ENCODE results near the gene SLC7A7.

Gene SLC7A7

GRCh38 chr14:22786685-22787084 is 28.6 kb downstream of the SLC7A7 start:
- no peaks in the 10 kb centered on the region for H3K9me3 ChIP-seq (replicated peaks in 1 of 2; ENCODE audit: control insufficient read depth in 2 of 2, insufficient read depth in 1 of 2, low read depth in 1 of 2, low read length in 2 of 2)
- H3K4me1 ChIP-seq (ENCODE audit: control insufficient read depth in 2 of 2, insufficient read depth in 1 of 2, low read depth in 1 of 2, low read length in 2 of 2): no peaks in the 10 kb centered on the region
- no CpG with 5 or more reads among the region's 4 CpGs for WGBS, 2 donors (ENCODE audit: extremely low coverage in 2 of 2, insufficient read length in 2 of 2, insufficient replicate concordance in 1 of 2)
- no peak overlapping the region for H2AFZ ChIP-seq (ENCODE audit: low read length)
- no peak overlapping the region for H3K4me3 ChIP-seq (ENCODE audit: low read length in 2 of 2)
- H2AK5ac ChIP-seq (ENCODE audit: low read depth, low read length): no peak overlapping the region
- H3K9ac ChIP-seq (ENCODE audit: low read depth, low read length, poor library complexity): no peak overlapping the region
- no peak overlapping the region for H2BK15ac ChIP-seq (ENCODE audit: low read length)
- no peak overlapping the region for H4K91ac ChIP-seq (ENCODE audit: low read depth, low read length, poor library complexity)
- H3K4me2 ChIP-seq (ENCODE audit: insufficient read depth, low read length, poor library complexity, severe bottlenecking): no peak overlapping the region
- no peak overlapping the region for H2BK5ac ChIP-seq (ENCODE audit: low read length)
- no peaks in the 10 kb centered on the region for H3K27me3 ChIP-seq (ENCODE audit: control insufficient read depth in 3 of 3, insufficient read depth in 3 of 3, low read depth in 1 of 3, low read length in 3 of 3)
- no peak overlapping the region for H2BK12ac ChIP-seq (ENCODE audit: low read length)
- H2BK120ac ChIP-seq (ENCODE audit: low read depth, low read length): no peak overlapping the region
- H3K23ac ChIP-seq (ENCODE audit: low read depth, low read length, poor library complexity): no peak overlapping the region
- H4K8ac ChIP-seq (ENCODE audit: low read depth, low read length): no peak overlapping the region
- H3K14ac ChIP-seq (ENCODE audit: low read length): no peak overlapping the region
- H3K27ac ChIP-seq (replicated peaks; ENCODE audit: low read length): no peak overlapping the region
- H3K18ac ChIP-seq (ENCODE audit: low read length): no peak overlapping the region
- H3K79me1 ChIP-seq (ENCODE audit: low read depth, low read length): no peaks in the 10 kb centered on the region
- no peak overlapping the region for H3K4ac ChIP-seq (ENCODE audit: low read length)
- no peaks in the 10 kb centered on the region for H3K36me3 ChIP-seq (replicated peaks in 1 of 2; ENCODE audit: control insufficient read depth in 2 of 2, insufficient read depth in 2 of 2, low read length in 2 of 2)
- no peak for DNase-seq (ENCODE audit: low spot score)

- Histone ChIP-seq H3K79me1 (ENCODE audit: low read depth, low read length) (no peaks in the 10 kb centered on the region), H3K4me3 (ENCODE audit: low read length in 2 of 2) (no peak overlapping the region), H3K23ac (ENCODE audit: low read depth, low read length, poor library complexity) (no peak overlapping the region), H2AK5ac (ENCODE audit: low read depth, low read length) (peak overlapping the region; percentile 50), H4K8ac (ENCODE audit: low read depth, low read length) (no peak overlapping the region), H4K91ac (ENCODE audit: low read depth, low read length, poor library complexity) (no peak overlapping the region), H2AFZ (ENCODE audit: low read length) (peak overlapping the region; percentile 72), H3K9ac (ENCODE audit: low read depth, low read length, poor library complexity) (no peak overlapping the region), H3K14ac (ENCODE audit: low read length) (no peak overlapping the region), H2BK12ac (ENCODE audit: low read length) (no peak overlapping the region), H3K9me3 (replicated peaks in 1 of 2; ENCODE audit: control insufficient read depth in 2 of 2, insufficient read depth in 1 of 2, low read depth in 1 of 2, low read length in 2 of 2) (no peaks in the 10 kb centered on the region), H3K4me1 (ENCODE audit: control insufficient read depth in 2 of 2, insufficient read depth in 1 of 2, low read depth in 1 of 2, low read length in 2 of 2) (peaks cover 0 to 2% of the 10 kb centered on the region in 2 donors), H3K27me3 (ENCODE audit: control insufficient read depth in 3 of 3, insufficient read depth in 3 of 3, low read depth in 1 of 3, low read length in 3 of 3) (no peaks in the 10 kb centered on the region), H3K4ac (ENCODE audit: low read length) (no peak overlapping the region), H3K18ac (ENCODE audit: low read length) (no peak overlapping the region), H3K27ac (replicated peaks; ENCODE audit: low read length) (no peak overlapping the region), H2BK5ac (ENCODE audit: low read length) (no peak overlapping the region), H3K4me2 (ENCODE audit: insufficient read depth, low read length, poor library complexity, severe bottlenecking) (no peak overlapping the region), H2BK15ac (ENCODE audit: low read length) (peak overlapping the region; percentile 27), H3K36me3 (replicated peaks in 1 of 2; ENCODE audit: control insufficient read depth in 2 of 2, insufficient read depth in 2 of 2, low read length in 2 of 2) (no peaks in the 10 kb centered on the region), H2BK120ac (ENCODE audit: low read depth, low read length) (no peak overlapping the region)
- no peak for DNase-seq (ENCODE audit: low spot score)
- no CpG with 5 or more reads among the region's 1 CpG for WGBS, 2 donors (ENCODE audit: extremely low coverage in 2 of 2, insufficient read length in 2 of 2, insufficient replicate concordance in 1 of 2)
These were observed 33.8 kb downstream of the SLC7A7 start for GRCh38 chr14:22781301-22781991.

- Histone ChIP-seq H3K27ac (replicated peaks; ENCODE audit: low read length) (no peak overlapping the region), H3K4ac (ENCODE audit: low read length) (no peak overlapping the region), H3K4me3 (ENCODE audit: low read length in 2 of 2) (no peak overlapping the region), H2BK5ac (ENCODE audit: low read length) (no peak overlapping the region), H2AFZ (ENCODE audit: low read length) (peak overlapping the region; percentile 72), H4K91ac (ENCODE audit: low read depth, low read length, poor library complexity) (no peak overlapping the region), H3K27me3 (ENCODE audit: control insufficient read depth in 3 of 3, insufficient read depth in 3 of 3, low read depth in 1 of 3, low read length in 3 of 3) (no peaks in the 10 kb centered on the region), H3K79me1 (ENCODE audit: low read depth, low read length) (no peaks in the 10 kb centered on the region), H3K4me2 (ENCODE audit: insufficient read depth, low read length, poor library complexity, severe bottlenecking) (no peak overlapping the region), H4K8ac (ENCODE audit: low read depth, low read length) (no peak overlapping the region), H2BK12ac (ENCODE audit: low read length) (no peak overlapping the region), H3K36me3 (replicated peaks in 1 of 2; ENCODE audit: control insufficient read depth in 2 of 2, insufficient read depth in 2 of 2, low read length in 2 of 2) (no peaks in the 10 kb centered on the region), H3K18ac (ENCODE audit: low read length) (no peak overlapping the region), H2BK15ac (ENCODE audit: low read length) (peak overlapping the region; percentile 27), H2BK120ac (ENCODE audit: low read depth, low read length) (no peak overlapping the region), H2AK5ac (ENCODE audit: low read depth, low read length) (peak overlapping the region; percentile 50), H3K9me3 (replicated peaks in 1 of 2; ENCODE audit: control insufficient read depth in 2 of 2, insufficient read depth in 1 of 2, low read depth in 1 of 2, low read length in 2 of 2) (no peaks in the 10 kb centered on the region), H3K23ac (ENCODE audit: low read depth, low read length, poor library complexity) (no peak overlapping the region), H3K14ac (ENCODE audit: low read length) (no peak overlapping the region), H3K4me1 (ENCODE audit: control insufficient read depth in 2 of 2, insufficient read depth in 1 of 2, low read depth in 1 of 2, low read length in 2 of 2) (peaks cover 0 to 2% of the 10 kb centered on the region in 2 donors), H3K9ac (ENCODE audit: low read depth, low read length, poor library complexity) (no peak overlapping the region)
- no CpG with 5 or more reads among the region's 5 CpGs for WGBS, 2 donors (ENCODE audit: extremely low coverage in 2 of 2, insufficient read length in 2 of 2, insufficient replicate concordance in 1 of 2)
- DNase-seq (ENCODE audit: low spot score): no peak
These were observed 34.3 kb downstream of the SLC7A7 start for GRCh38 chr14:22780941-22781300.

- no peak overlapping the region for H2BK15ac ChIP-seq (ENCODE audit: low read length)
- no peak overlapping the region for H3K14ac ChIP-seq (ENCODE audit: low read length)
- no peaks in the 10 kb centered on the region for H3K79me1 ChIP-seq (ENCODE audit: low read depth, low read length)
- WGBS, 2 donors (ENCODE audit: extremely low coverage in 2 of 2, insufficient read length in 2 of 2, insufficient replicate concordance in 1 of 2): no CpG with 5 or more reads among the region's 2 CpGs
- no peak overlapping the region for H3K4me2 ChIP-seq (ENCODE audit: insufficient read depth, low read length, poor library complexity, severe bottlenecking)
- no peak overlapping the region for H2BK120ac ChIP-seq (ENCODE audit: low read depth, low read length)
- H3K9me3 ChIP-seq (replicated peaks in 1 of 2; ENCODE audit: control insufficient read depth in 2 of 2, insufficient read depth in 1 of 2, low read depth in 1 of 2, low read length in 2 of 2): no peaks in the 10 kb centered on the region
- no peak overlapping the region for H4K8ac ChIP-seq (ENCODE audit: low read depth, low read length)
- DNase-seq (ENCODE audit: low spot score): no peak
- H3K9ac ChIP-seq (ENCODE audit: low read depth, low read length, poor library complexity): no peak overlapping the region
- H4K91ac ChIP-seq (ENCODE audit: low read depth, low read length, poor library complexity): no peak overlapping the region
- H3K36me3 ChIP-seq (replicated peaks in 1 of 2; ENCODE audit: control insufficient read depth in 2 of 2, insufficient read depth in 2 of 2, low read length in 2 of 2): no peaks in the 10 kb centered on the region
- H3K18ac ChIP-seq (ENCODE audit: low read length): no peak overlapping the region
- H2BK12ac ChIP-seq (ENCODE audit: low read length): no peak overlapping the region
- H3K4ac ChIP-seq (ENCODE audit: low read length): no peak overlapping the region
- no peaks in the 10 kb centered on the region for H3K27me3 ChIP-seq (ENCODE audit: control insufficient read depth in 3 of 3, insufficient read depth in 3 of 3, low read depth in 1 of 3, low read length in 3 of 3)
- H3K4me3 ChIP-seq (ENCODE audit: low read length in 2 of 2): no peak overlapping the region
- no peak overlapping the region for H3K23ac ChIP-seq (ENCODE audit: low read depth, low read length, poor library complexity)
- peak overlapping the region; percentile 72 for H2AFZ ChIP-seq (ENCODE audit: low read length)
- no peak overlapping the region for H2AK5ac ChIP-seq (ENCODE audit: low read depth, low read length)
- peaks cover 0 to 2% of the 10 kb centered on the region in 2 donors for H3K4me1 ChIP-seq (ENCODE audit: control insufficient read depth in 2 of 2, insufficient read depth in 1 of 2, low read depth in 1 of 2, low read length in 2 of 2)
- H3K27ac ChIP-seq (replicated peaks; ENCODE audit: low read length): no peak overlapping the region
- H2BK5ac ChIP-seq (ENCODE audit: low read length): no peak overlapping the region
These were observed 35.0 kb downstream of the SLC7A7 start for GRCh38 chr14:22780105-22780679.
